Sigmoid colon (tissue), 4 donors: ENCODE measurements around the gene SMC1B.

Experiments used
- CTCF ChIP-seq, 4 experiments: fragments of 450-650 bp in 3 of 4; fragments of 200-600 bp in 1 of 4; IDR thresholded peaks; one replicate each; pipeline ENCODE4 v1.5.1; 2016 to 2019; ENCODE audit warnings: antibody characterized with exemption in 4 of 4, mild to moderate bottlenecking in 3 of 4, moderate library complexity in 2 of 4
- EP300 ChIP-seq, 4 donors: sonication (generic); formaldehyde crosslinking; IDR thresholded peaks; one replicate each; pipeline ENCODE4 v1.6.1; 2017; ENCODE audit warnings: antibody characterized with exemption in 4 of 4

GRCh38 chr22:45376703-45377102 lies 36.7 kb downstream of the SMC1B start:
- TF ChIP-seq EP300 (IDR thresholded peaks at IDR 0.05) (no peak), CTCF (IDR thresholded peaks at IDR 0.05) (no peak)
